ENCODE results near the gene OR51A4.

DNA sequence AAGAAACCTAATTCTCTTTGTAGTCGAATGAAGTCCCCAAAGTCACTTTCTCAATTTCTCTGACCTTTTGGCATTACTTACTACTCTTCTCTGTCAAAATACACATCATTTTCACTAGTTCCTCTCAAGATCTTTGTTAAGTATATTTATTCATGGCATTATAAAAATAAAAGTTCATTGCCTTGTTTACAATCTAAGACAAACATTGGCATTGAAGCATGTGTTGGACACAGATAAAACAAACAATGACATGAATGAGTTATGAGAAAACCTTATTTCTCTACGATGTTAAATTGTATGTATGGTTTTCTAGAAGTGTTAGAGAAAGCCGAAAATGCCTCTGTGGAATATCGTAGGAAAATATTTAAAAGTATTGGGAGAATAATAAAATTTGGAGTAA lies 14.7 kb downstream of the OR51A4 start:
- TF ChIP-seq, protein P1, sequence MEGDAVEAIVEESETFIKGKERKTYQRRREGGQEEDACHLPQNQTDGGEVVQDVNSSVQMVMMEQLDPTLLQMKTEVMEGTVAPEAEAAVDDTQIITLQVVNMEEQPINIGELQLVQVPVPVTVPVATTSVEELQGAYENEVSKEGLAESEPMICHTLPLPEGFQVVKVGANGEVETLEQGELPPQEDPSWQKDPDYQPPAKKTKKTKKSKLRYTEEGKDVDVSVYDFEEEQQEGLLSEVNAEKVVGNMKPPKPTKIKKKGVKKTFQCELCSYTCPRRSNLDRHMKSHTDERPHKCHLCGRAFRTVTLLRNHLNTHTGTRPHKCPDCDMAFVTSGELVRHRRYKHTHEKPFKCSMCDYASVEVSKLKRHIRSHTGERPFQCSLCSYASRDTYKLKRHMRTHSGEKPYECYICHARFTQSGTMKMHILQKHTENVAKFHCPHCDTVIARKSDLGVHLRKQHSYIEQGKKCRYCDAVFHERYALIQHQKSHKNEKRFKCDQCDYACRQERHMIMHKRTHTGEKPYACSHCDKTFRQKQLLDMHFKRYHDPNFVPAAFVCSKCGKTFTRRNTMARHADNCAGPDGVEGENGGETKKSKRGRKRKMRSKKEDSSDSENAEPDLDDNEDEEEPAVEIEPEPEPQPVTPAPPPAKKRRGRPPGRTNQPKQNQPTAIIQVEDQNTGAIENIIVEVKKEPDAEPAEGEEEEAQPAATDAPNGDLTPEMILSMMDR (IDR thresholded peaks at IDR 0.05; ENCODE audit: low read depth, low read length, missing input control): no peak
- no peak for TF ChIP-seq RAD21 (IDR thresholded peaks at IDR 0.05)
- TF ChIP-seq TAF1 (conservative IDR thresholded peaks at IDR 0.05): no peak
- no peak for TF ChIP-seq SP1 (IDR thresholded peaks at IDR 0.05)

Data from liver (tissue), 3 donors.